Endodermal cell (in vitro differentiated cells): ENCODE results near the gene RNF212. TPM values are rescaled to one million over a fixed set of nuclear protein-coding genes. Genes with fewer than 3 reads are reported as not detected.
"Not testable (repeated sequence)": the region's sequence is repeated elsewhere in the genome, so short reads cannot be mapped to it uniquely, and the experiment has no call there.

Experiments
- DNase-seq: peaks from one replicate; pipeline ENCODE4 v3.0.0-alpha.2; 2017
- H3K27ac ChIP-seq: 2 replicates; pipeline ENCODE4 v1.5.1; 2013; ENCODE audit warnings: mild to moderate bottlenecking, low read depth, low read length, moderate library complexity
- H3K27me3 ChIP-seq: 2 replicates; pipeline ENCODE4 v1.6.1; 2013; ENCODE audit warnings: mild to moderate bottlenecking, low read length, moderate library complexity; ENCODE audit not compliant: insufficient read depth, control insufficient read depth, poor library complexity, severe bottlenecking
- H3K36me3 ChIP-seq: 2 replicates; pipeline ENCODE4 v1.7.0; 2013; ENCODE audit warnings: mild to moderate bottlenecking, low read length, moderate library complexity; ENCODE audit not compliant: control insufficient read depth, insufficient read depth
- H3K4me1 ChIP-seq: one replicate; pipeline ENCODE4 v1.7.0; 2013; ENCODE audit warnings: low read length; ENCODE audit not compliant: control insufficient read depth, insufficient read depth
- H3K4me3 ChIP-seq: 2 replicates; pipeline ENCODE4 v1.5.1; 2013; ENCODE audit warnings: mild to moderate bottlenecking, low read length, moderate library complexity
- H3K9ac ChIP-seq: 2 replicates; pipeline ENCODE4 v1.6.1; 2013; ENCODE audit warnings: mild to moderate bottlenecking, low read length, moderate library complexity; ENCODE audit not compliant: poor library complexity, severe bottlenecking; ENCODE audit errors: extremely low read depth
- H3K9me3 ChIP-seq: 2 replicates; pipeline ENCODE4 v1.6.1; 2013; ENCODE audit warnings: mild to moderate bottlenecking, low read length, moderate library complexity; ENCODE audit not compliant: control insufficient read depth
- H3K27ac Mint-ChIP-seq: 2 replicates; pipeline ENCODE4 v1.8.0; 2020; ENCODE audit warnings: mixed read lengths
- H3K27me3 Mint-ChIP-seq: 2 replicates; pipeline ENCODE4 v1.8.0; 2021; ENCODE audit warnings: mild to moderate bottlenecking, mixed read lengths; ENCODE audit not compliant: insufficient read depth
- H3K36me3 Mint-ChIP-seq: 2 replicates; pipeline ENCODE4 v1.8.0; 2020; ENCODE audit warnings: low read depth, mixed read lengths
- H3K4me1 Mint-ChIP-seq: 2 replicates; pipeline ENCODE4 v1.8.0; 2020; ENCODE audit warnings: mixed read lengths
- H3K4me3 Mint-ChIP-seq: 2 replicates; pipeline ENCODE4 v1.8.0; 2020; ENCODE audit warnings: mild to moderate bottlenecking, moderate library complexity, mixed read lengths
- H3K9me3 Mint-ChIP-seq: 2 replicates; pipeline ENCODE4 v1.8.0; 2020; ENCODE audit warnings: mild to moderate bottlenecking, mixed read lengths
- CTCF ChIP-seq: fragments of 200-600 bp; sonication (generic); conservative IDR thresholded peaks from 2 replicates; pipeline ENCODE4 v1.5.0; 2021; ENCODE audit warnings: antibody characterized with exemption, mild to moderate bottlenecking
- WGBS, 2 experiments: methylation state at CpG; one replicate each; pipeline versions ENCODE4 v1.1.5 to v1.1.7; 2013; ENCODE audit warnings: missing lambda C conversion rate in 2 of 2, mixed read lengths in 1 of 2; ENCODE audit not compliant: insufficient coverage in 1 of 2, insufficient read length in 1 of 2; 5-methylcytosine and 5-hydroxymethylcytosine counted together
- total RNA-seq, 2 donors: library from RNA; stranded (reverse); fragmentation: NEBNext Ultra II Directional in 1 of 2; extraction: Animal tissue kit (Norgen Biotek cat#: 25700) in 1 of 2; gene quantifications; 2 replicates in 1 of 2; 3 replicates in 1 of 2; pipeline ENCODE4 v1.2.1, GENCODE V29; 2021

Gene RNF212
- total RNA-seq, 2 donors from 2014 or later, result 3.4 to 5.6 TPM

GRCh38 chr4:1055721-1056590 is 57.4 kb downstream of the RNF212 start:
- Mint-ChIP-seq H3K27ac (no peak overlapping the region), H3K4me1 (no peaks in the 10 kb centered on the region), H3K4me3 (no peak overlapping the region), H3K9me3 (peaks cover 1% of the 10 kb centered on the region), H3K36me3 (no peaks in the 10 kb centered on the region), H3K27me3 (peaks cover 80% of the 10 kb centered on the region)
- Histone ChIP-seq H3K36me3 (no peaks in the 10 kb centered on the region), H3K9me3 (no peaks in the 10 kb centered on the region), H3K9ac (no peak overlapping the region), H3K27ac (no peak overlapping the region), H3K27me3 (peaks cover 88% of the 10 kb centered on the region), H3K4me3 (no peak overlapping the region), H3K4me1 (no peaks in the 10 kb centered on the region)
- peak; percentile 87 for DNase-seq
- WGBS, 2 experiments, result 68 to 71% methylated on average over 28 to 34 of the region's 34 CpGs
- TF ChIP-seq CTCF, result no peak

GRCh38 chr4:1055243-1055701 is 58.1 kb downstream of the RNF212 start:
- not testable (repeated sequence) for H3K4me1 ChIP-seq, H3K36me3 Mint-ChIP-seq, H3K27ac ChIP-seq, H3K9ac ChIP-seq, DNase-seq, H3K36me3 ChIP-seq, H3K4me3 Mint-ChIP-seq, H3K27ac Mint-ChIP-seq, H3K4me1 Mint-ChIP-seq, H3K9me3 ChIP-seq, H3K9me3 Mint-ChIP-seq, H3K4me3 ChIP-seq
- 63% methylated on average over 6 to 13 of the region's 13 CpGs for WGBS, 2 experiments
- H3K27me3 ChIP-seq, result peaks cover 94% of the 10 kb centered on the region
- peaks cover 80% of the 10 kb centered on the region for H3K27me3 Mint-ChIP-seq

- H3K4me3 Mint-ChIP-seq, result not testable (repeated sequence)
Measured at GRCh38 chr4:1054696-1055242, 58.6 kb downstream of the RNF212 start.

GRCh38 chr4:1053891-1054290 is 59.5 kb downstream of the RNF212 start:
- not testable (repeated sequence) for H3K36me3 ChIP-seq, DNase-seq, H3K9me3 ChIP-seq, H3K4me3 ChIP-seq, H3K36me3 Mint-ChIP-seq, H3K4me1 Mint-ChIP-seq, H3K27ac Mint-ChIP-seq, H3K4me3 Mint-ChIP-seq, H3K9ac ChIP-seq, H3K9me3 Mint-ChIP-seq, H3K4me1 ChIP-seq, H3K27ac ChIP-seq
- 78 to 93% methylated on average over 3 to 7 of the region's 7 CpGs for WGBS, 2 experiments
- peaks cover 100% of the 10 kb centered on the region for H3K27me3 ChIP-seq
- peaks cover 87% of the 10 kb centered on the region for H3K27me3 Mint-ChIP-seq

More at GRCh38 chr4:1054696-1055242, 58.6 kb downstream of the RNF212 start:
- H3K4me1 ChIP-seq, H3K36me3 Mint-ChIP-seq, H3K27ac ChIP-seq, DNase-seq, H3K4me1 Mint-ChIP-seq, H3K9me3 Mint-ChIP-seq, H3K9ac ChIP-seq, H3K36me3 ChIP-seq, H3K4me3 ChIP-seq, H3K9me3 ChIP-seq, H3K27ac Mint-ChIP-seq: not testable (repeated sequence)
- WGBS, 2 experiments, result 89% methylated on average over 8 of the region's 11 CpGs; no CpG with 5 or more reads in 1 of the 2 experiments
- H3K27me3 ChIP-seq, result peaks cover 99% of the 10 kb centered on the region
- H3K27me3 Mint-ChIP-seq, result peaks cover 85% of the 10 kb centered on the region
